Stimulated activated CD4-positive, alpha-beta T cell treated with anti-CD3 and anti-CD28 coated beads, TNF-alpha, amount 100 ng/mL, for 24 hours (primary cell): ENCODE results near the gene FMO3.

ENCODE experiments used
- DNase-seq, 3 experiments: peaks; one replicate each; pipeline ENCODE4 v3.0.0-alpha.2; 2020; ENCODE audit warnings: low read depth in 3 of 3

Gene FMO3

GRCh38 chr1:171090604-171091003, at the start of gene FMO3:
TSS of gene FMO3 (plus strand) at chr1:171090905. CDS start at chr1:171092659, 1,754 bp downstream.
- no peak for DNase-seq

GRCh38 chr1:171048014-171048413, 42.7 kb upstream of the FMO3 start:
- DNase-seq, result no peak

DNA sequence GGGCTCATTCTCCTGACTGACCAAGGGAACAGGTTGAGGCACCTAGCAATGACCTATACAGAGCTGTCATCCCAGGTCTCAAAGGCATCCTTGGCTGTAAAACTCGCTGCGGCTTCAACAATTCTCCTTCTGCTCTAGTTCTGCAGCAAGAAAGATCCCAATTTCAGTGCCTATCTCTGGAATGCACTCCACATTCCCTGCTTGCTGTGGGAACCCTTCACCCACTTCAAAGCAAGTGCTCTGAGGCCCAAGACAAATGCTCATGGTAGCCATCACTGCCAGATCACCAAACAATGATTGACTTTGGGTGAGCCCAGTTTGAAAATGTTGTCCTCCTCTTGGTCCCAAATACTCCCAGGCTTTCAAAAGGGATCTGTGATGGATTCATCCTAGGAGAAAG, 37.7 kb upstream of the FMO3 start:
- no peak for DNase-seq

GRCh38 chr1:171055966-171056643, 34.6 kb upstream of the FMO3 start:
- DNase-seq, result no peak

- no peak for DNase-seq
Measured at GRCh38 chr1:171061425-171062143, 29.1 kb upstream of the FMO3 start.

- no peak for DNase-seq
Measured at GRCh38 chr1:171062902-171063301, 27.8 kb upstream of the FMO3 start.

DNA sequence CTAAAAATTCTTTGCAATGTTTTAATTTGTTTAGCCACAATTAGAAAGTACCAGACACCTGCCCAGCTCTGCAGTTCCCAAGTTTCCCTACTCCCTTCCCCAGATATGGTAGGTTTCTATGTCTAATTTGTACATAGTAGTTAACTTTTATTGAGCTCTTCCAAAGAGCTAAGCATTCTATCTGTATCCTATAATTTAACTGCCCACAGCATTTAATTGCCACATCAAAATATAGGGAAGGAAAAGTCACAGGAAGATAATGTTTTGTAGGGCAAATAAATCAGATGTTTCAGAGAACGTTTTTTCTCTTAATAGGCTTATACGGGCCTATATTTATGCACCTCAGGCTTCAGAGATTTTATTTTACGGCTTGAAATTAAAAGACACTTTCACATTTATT, 15.7 kb upstream of the FMO3 start:
- no peak for DNase-seq

DNA sequence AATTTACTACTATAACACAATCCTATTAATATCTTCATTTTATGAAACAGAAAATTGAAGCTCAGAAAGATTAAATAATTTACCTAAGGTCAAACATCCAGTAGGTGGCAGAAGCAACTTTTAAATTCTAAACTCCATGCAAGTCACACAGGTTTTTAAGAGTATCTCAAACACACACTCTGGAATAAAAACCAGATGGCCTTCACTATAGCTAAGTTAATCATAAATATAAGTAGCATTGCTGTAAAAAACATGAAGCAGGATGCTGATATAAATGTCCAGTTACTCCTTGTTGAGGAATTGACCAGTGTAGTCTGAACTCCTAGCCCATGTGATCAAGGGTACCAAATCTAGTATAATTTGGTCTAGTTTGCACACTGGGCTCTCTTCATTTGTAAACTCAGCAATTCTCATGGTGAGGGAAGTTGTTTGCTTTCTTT, 9.4 kb upstream of the FMO3 start:
- DNase-seq, result no peak

DNA sequence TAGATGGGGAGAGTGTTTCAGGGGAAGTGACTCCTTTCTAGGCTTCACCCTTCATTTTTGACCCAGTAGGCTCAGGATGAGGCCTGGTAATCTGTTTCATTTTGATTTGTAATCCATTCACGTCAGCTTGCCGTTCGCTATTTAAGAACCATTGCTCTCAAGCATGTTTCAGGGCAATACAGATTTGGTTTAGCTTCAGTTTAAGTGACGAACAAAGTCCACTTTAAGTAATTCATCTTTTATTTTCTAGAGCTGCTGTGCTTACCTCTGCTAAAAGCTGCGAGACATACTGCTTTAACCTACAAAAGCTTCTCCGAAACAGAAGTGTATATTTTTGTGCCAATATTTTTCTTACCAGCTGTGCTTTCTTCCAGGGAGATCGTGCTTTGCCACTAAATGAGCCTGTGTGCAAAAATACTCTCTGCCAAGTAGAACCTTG, 8.9 kb upstream of the FMO3 start:
- no peak for DNase-seq

GRCh38 chr1:171082606-171083005, 8.1 kb upstream of the FMO3 start:
- no peak for DNase-seq

DNA sequence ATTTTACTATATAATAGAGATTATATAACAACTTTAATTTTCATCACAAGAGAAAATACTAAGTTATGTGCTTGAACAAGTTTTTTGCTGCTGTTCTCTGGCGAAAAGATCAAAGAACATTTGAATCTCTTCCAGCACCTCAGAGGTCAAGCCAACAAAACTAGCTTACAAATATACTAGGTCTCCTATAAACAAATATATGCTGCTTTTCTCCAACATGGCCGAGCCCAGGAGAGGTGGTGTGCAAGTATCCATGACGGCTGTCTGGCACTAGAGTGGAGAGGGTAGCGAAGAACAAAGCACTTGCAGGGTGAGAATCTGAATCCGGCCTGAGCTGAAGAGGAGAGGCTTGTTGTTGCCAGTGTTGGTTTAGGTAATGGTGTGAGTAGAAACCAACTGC, 7.5 kb upstream of the FMO3 start:
- DNase-seq, result no peak

DNA sequence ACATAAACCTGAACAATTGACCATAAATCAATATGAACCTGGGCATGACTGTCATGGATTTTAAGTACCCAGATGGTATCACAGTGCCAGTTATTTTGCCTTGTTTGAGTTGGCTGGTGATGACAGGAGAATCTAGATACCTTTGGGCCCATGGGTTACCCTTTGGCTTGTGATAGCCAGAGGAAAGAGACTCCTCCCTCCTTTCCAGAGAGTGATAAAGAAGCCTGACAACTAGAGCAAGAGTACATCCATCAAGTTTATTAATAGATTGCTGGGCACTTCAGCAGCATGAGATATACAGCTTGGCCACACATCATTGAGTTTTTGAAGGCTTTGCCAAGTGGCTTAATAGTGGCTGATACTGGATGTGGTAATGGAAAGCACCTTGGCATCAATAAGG, 6.6 kb upstream of the FMO3 start:
- DNase-seq, result no peak

DNA sequence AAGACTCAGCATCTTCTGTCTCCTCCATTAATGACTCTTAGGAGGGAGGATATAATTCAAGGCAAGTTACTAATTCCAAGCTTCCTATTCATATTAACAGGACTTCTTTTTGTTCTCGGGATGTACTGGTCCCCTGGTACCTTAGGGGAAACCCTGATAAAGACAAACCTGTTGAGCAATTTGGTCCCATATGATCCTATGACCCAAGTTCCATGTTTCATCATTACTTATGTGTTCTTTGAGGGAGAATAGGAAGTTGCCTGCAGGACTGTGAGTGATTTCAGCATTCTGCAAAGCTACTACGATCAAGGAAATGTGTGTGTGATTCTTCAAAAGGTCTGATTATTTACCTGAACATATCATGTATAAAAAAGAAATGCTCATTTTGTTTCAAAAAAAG, 5.8 kb upstream of the FMO3 start:
- no peak for DNase-seq

DNA sequence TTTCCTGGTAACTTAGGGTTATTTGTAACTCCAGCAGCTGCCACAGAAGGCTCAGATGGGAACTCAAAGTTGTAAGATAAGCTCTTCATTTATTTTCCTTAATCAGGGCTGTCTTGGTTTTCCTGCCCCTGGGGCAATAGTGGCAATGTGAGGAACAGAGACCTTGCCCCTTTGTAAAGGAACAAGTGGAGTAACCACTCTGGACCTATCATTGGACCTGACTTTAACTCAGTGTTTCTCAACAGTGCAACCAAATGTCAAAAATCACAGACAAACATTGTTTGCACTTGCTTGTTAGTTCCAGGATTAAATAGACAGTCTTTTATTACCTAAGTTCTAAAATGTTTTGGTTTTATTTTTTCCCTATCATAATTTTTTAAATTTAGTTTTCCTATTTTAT, 2.8 kb upstream of the FMO3 start:
- no peak for DNase-seq

DNA sequence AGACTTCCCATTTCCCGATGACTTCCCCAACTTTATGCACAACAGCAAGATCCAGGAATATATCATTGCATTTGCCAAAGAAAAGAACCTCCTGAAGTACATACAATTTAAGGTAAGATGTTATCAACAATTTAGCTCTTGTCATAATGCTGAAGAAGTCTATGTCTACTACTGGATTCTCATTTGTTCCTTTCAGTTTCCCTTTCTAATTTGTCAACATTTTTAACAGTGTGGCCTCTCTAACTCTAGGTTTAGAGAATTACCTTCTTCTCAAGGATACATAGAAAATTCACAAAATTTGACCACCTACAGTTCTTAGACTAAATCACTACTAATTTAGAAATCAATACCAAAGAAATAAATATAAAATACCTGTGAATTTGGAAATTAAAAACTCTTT, 13.2 kb downstream of the FMO3 start:
- DNase-seq, result no peak

GRCh38 chr1:171107262-171107940, 16.7 kb downstream of the FMO3 start:
- no peak for DNase-seq

DNA sequence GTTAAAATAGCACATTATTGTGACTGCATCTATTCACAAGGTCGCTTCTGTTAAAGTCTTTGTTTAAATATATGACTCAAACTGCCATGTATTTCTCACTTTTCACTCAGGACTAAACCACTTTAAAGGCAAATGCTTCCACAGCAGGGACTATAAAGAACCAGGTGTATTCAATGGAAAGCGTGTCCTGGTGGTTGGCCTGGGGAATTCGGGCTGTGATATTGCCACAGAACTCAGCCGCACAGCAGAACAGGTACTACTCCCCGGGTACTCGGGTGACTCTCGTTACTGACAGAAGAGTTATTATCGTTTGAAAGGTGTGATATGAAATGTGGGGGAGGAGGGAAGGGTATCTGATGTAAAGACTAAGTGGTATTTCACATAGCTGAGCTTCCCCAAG, 17.3 kb downstream of the FMO3 start:
- no peak for DNase-seq

DNA sequence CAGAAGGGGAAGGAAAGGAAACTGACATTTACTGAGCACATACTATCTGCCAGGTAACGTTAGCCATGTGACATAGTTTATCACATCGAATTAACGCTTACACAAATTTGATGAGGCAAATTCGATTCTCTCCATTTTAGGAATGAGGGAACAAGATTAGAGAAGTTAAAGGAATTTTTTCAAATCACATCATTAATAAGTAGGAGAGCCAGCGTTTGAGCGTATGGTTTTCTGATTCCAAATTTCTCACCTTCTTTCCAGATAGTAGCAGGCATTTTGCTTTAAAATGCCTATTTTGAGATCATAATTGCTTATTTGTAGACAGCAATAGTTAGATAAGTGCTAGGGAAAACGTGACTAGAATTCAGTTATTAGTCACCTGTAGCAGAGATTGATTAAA, 19.3 kb downstream of the FMO3 start:
- no peak for DNase-seq

GRCh38 chr1:171110621-171111326, 20.1 kb downstream of the FMO3 start:
- no peak for DNase-seq

- DNase-seq, result no peak
Measured at GRCh38 chr1:171112119-171112518, 21.4 kb downstream of the FMO3 start.

DNA sequence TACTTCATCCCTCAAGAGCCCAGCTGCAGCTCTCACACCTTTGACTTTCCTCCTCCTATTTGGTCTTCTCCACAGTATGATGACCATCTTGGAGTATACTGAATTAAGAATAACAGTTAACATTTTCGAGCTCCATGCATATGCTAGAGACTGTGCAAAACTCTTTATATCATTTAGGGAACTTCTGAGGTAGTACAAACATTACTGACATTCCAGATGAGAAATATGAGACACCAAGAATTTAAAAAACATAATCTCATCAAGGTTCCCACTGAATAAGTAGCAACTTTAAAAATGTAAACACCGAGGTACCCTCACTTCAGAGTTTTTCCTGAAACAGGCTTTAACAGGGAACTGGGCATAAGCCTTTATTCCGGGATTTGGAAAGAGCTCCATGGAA, 22.7 kb downstream of the FMO3 start:
- DNase-seq, result no peak

DNA sequence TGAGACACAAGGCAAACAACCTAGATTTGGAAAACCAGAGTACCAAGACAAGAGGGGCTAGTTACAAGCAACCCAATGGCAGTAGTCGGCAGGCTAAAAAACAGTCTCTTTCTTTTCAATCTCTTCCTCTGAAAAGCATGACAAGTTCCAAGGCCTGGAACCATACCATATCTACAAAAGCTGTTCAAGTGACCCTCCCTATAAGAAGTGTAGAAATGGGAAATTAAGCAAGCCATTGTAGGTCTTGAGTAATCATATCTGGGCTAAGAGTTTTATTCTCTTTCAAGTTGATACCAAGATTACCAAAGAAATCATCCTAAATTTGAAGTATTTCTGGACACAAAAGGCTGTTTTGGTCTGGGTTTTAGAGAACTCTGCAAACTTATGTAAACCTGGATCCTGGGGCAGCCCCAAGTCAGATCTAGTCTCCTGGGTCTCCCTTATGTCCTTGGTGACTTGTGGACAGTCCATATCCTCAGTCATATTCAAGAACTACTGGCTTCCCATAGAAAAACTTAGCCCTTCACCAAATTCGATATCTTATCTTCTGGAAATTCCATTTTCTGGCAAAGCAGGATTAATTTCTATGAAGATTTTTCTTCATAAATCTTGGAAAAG, 24.7 kb downstream of the FMO3 start:
- DNase-seq, result no peak
